ENCODE measurements around the gene RNF26.

DNA sequence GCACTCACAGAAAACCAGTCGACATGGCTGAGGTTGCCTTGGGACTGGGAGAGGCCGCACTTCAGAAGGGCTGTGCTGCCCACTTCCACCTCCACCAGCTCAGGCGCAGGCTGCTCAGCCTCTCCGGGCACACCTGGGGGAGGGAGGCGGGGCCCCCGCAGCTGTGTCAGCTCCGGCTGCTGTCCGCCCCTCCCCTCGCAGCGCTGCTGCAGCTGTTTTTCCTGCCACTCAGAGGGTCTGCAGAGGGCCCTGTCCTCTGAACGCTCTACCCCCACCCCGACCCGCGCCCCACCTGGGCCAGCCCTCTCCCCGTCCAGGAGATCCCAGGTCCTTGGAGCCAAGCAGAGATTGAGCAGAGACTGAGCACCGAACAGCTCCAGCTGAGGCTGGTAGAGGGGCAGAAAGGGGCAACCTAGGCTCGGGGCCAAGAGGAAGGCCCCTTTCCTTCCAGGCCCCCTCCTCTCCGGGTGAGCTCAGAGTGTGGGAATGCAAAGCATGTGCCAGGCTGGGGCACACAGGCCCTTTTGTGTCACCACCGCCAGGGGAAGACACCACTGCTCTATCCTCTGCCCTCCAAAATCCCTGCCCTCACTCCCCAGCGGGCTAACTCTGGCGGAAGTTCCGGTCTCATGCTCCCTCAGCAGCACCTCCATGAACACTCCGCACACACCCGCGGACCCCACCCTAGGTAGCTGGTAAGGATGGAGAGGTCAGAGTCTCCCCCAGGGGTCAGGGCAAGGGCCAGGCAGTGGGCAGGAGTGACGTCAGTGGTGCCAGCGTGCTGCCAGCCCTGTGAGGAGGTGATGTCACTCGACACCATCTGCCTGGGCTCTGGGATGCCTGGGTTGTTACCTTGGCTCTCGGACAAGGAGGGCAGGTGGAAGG is 19.0 kb upstream of the RNF26 start:
- TF ChIP-seq ZNF274 (IDR thresholded peaks at IDR 0.05; ENCODE audit: low read depth, low read length), result no peak
- TF ChIP-seq YY1 (IDR thresholded peaks at IDR 0.05; ENCODE audit: insufficient read depth, insufficient read length), result no peak
- TF ChIP-seq SUZ12 (IDR thresholded peaks at IDR 0.05; ENCODE audit: extremely low read depth, insufficient read depth, insufficient read length), result no peak

Data from NT2/D1 (cell line).